ENCODE data around the gene OCA2.

The OCA2 gene

GRCh38 chr15:28104326-28104725 is 5.2 kb upstream of the OCA2 start:
- no peak for DNase-seq (ENCODE audit: low spot score)

DNA sequence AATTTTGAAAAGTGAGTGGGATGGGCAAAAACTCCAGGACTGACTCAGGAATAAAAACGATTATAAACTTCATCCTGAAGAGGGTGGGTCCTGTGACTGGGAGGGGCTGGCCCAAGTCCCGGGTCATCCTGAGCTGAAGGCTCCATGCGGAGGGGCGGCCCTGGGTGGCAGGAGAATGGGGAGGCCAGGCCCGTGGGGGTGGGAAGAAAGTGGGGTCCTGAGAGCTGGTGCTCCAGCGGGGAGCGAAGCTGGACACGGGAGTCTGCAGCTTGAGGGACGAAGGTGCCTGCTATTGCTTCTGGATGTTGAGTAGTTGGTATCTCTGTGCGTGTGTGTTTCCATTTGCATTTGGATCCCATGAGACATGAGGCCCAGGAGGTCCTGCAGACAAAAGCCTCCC is 4.7 kb upstream of the OCA2 start:
- DNase-seq (ENCODE audit: low spot score), result no peak

- DNase-seq (ENCODE audit: low spot score), result no peak
Observed at GRCh38 chr15:28101983-28102441, 2.9 kb upstream of the OCA2 start.

DNA sequence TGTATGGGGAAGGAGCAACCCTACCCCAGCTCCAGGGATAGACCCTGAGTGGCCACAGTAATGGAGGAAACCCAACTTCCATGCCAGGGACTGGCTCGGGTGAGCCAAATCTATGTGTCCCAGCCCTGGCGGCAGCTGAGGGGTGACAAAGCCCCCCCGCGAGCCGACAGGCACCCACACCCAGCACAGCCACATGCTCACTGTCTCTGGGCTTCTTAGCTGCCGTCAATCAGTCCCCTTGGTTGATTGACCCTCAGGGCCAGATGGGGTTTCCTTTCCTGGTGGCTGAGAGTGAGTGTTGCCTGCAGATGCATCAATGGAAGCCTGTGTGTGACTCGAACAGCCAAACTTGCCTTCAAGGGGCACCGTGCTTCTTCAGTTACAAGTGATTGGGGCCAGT is 2.1 kb upstream of the OCA2 start:
- no peak for DNase-seq (ENCODE audit: low spot score)

GRCh38 chr15:28100516-28101195 is 1.5 kb upstream of the OCA2 start:
- no peak for DNase-seq (ENCODE audit: low spot score)

- DNase-seq (ENCODE audit: low spot score), result no peak
Observed at GRCh38 chr15:28099555-28100140, 533 bp upstream of the OCA2 start.

GRCh38 chr15:28098360-28098765 is 752 bp downstream of the OCA2 start:
- DNase-seq (ENCODE audit: low spot score), result no peak

- no peak for DNase-seq (ENCODE audit: low spot score)
Observed at GRCh38 chr15:28097656-28098359, 1.3 kb downstream of the OCA2 start.

- no peak for DNase-seq (ENCODE audit: low spot score)
Observed at GRCh38 chr15:28096670-28097431, 2.3 kb downstream of the OCA2 start.

DNA sequence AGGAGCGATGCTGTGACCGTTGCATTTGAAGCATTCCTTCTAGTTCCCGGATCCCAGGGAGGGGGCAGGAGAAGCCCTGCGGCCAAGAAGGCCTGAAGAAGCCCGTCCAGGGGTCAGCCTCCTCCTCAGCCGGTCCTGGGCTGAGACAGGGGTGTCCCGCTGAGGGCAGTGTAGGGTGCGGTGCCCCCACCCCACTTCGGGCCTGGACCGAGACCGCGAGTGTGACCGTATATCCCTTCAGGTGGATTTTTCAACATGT is 2.8 kb downstream of the OCA2 start:
- no peak for DNase-seq (ENCODE audit: low spot score)

DNA sequence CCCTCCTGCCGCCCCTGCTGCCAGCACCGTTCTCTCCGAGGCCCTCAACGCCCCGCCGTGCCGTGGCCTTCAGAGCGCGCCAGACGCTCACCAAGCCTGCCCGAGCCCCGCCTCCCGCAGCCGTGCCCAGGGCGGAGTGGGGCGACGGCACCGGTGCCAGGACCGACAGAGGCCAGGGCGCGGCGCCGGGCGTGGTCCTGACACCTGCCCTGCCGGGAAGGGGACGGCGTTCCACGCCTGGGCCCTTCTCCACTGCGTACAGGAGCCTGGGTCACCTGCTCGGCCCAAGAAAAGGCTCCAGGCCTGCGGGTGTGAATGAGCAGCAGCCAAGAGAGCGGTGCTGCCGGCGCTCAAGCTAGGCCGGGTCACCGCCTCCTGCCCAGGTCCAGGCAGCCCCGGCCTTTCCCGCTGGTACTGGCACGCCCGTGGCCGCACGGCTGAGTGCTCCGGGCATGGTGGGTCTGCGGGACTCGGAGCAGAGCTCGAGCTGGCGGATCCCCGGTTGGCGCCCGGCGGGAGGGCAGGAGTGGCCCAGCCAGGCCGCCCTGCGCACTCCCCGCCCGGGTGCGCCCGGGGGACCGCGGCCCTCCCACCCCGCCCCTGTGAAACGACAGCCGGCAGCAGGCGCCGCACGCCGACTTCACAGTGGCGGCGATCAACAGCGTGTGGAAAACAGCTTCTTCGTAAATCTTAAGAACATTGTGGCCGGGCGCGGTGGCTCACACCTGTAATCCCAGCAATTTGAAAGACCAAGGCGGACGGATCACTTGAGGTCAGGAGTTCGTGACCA is 4.2 kb downstream of the OCA2 start:
- no peak for DNase-seq (ENCODE audit: low spot score)

DNA sequence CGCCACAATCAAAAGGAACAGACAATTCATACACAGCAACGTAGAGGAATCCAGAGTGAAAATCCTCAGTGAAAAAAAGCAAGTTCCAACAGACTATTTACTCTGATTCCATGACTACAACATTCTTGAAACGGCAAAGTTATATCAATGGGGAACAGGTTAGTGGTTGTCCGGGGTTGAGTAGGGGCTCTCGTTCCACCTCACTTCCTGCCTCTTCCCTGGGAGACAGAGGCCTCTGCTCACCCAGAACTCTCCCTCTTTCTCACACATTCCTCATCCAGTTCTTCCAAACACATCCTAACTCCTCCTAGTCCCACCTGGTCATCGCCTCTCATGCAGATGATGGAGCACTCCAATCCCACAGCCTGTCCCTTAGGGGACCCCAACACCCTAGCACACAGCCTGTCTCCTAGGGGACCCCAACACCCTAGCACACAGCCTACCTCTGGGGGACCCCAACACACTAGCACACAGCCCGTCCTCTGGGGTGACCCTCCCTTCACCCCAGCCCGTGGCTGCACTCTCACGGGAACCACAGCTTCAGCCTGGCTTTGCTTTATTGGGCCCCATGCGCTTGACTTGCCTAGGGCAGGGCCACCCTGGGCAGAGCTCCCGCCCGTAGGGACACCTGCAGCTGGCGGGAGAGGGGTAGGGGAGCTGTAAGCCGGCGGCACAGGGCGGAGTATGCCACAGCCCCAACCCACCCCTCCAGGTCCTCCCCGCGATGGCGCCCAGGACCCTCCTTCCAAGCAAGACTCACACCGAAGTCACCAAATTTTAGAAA is 5.2 kb downstream of the OCA2 start:
- no peak for DNase-seq (ENCODE audit: low spot score)

GRCh38 chr15:28091313-28091712 is 7.8 kb downstream of the OCA2 start:
- no peak for DNase-seq (ENCODE audit: low spot score)

GRCh38 chr15:28086175-28086703 is 12.9 kb downstream of the OCA2 start:
- peak; percentile 83 for DNase-seq (ENCODE audit: low spot score)

GRCh38 chr15:28085489-28086174 is 13.5 kb downstream of the OCA2 start:
- no peak for DNase-seq (ENCODE audit: low spot score)

GRCh38 chr15:28084547-28084946 is 14.6 kb downstream of the OCA2 start:
- DNase-seq (ENCODE audit: low spot score), result no peak

GRCh38 chr15:28082891-28083684 is 16.0 kb downstream of the OCA2 start:
- DNase-seq (ENCODE audit: low spot score), result no peak

DNA sequence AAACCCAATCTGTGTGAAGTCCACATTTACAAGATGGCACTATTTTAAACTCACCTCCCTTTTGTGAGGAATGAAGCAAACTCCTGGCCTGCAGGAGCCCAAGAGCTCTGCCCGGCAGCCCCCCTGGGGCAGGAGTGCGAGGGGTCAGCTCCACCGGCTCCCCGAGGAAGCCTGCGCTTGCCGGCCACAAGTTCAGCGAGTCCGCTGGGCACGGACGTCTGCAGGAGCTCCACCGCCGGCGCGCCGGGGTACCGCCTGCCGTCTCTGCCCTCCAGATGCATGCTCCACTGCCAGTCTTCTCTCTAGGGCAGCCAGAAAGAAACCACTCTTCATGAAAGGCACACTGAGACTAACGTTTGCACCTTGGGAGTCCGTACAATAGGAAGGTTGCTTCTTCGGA is 17.5 kb downstream of the OCA2 start:
- no peak for DNase-seq (ENCODE audit: low spot score)

- DNase-seq (ENCODE audit: low spot score), result no peak
Observed at GRCh38 chr15:28080386-28080785, 18.7 kb downstream of the OCA2 start.
